Progenitor cell of endocrine pancreas (in vitro differentiated cells): ENCODE data around the gene GTPBP2. TPM values are rescaled to one million over a fixed set of nuclear protein-coding genes. Genes with fewer than 3 reads are reported as not detected.
"Not testable (repeated sequence)": the region's sequence is repeated elsewhere in the genome, so short reads cannot be mapped to it uniquely, and the experiment has no call there.

Source experiments
- DNase-seq: peaks from one replicate; pipeline ENCODE4 v3.0.0; 2021; ENCODE audit warnings: low spot score; ENCODE audit not compliant: unreplicated experiment
- H3K27ac Mint-ChIP-seq: 2 replicates; pipeline ENCODE4 v1.8.0; 2021; ENCODE audit warnings: mild to moderate bottlenecking, moderate library complexity, mixed read lengths
- H3K27me3 Mint-ChIP-seq: 2 replicates; pipeline ENCODE4 v1.8.0; 2021; ENCODE audit warnings: mixed read lengths
- H3K36me3 Mint-ChIP-seq: 2 replicates; pipeline ENCODE4 v1.8.0; 2022; ENCODE audit warnings: mixed read lengths; ENCODE audit not compliant: insufficient read depth
- H3K4me1 Mint-ChIP-seq: 2 replicates; pipeline ENCODE4 v1.8.0; 2021; ENCODE audit warnings: low read depth, mixed read lengths
- H3K4me3 Mint-ChIP-seq: 2 replicates; pipeline ENCODE4 v1.8.0; 2021; ENCODE audit warnings: low read depth, mild to moderate bottlenecking, moderate library complexity, mixed read lengths
- H3K9me3 Mint-ChIP-seq: 2 replicates; pipeline ENCODE4 v1.8.0; 2021; ENCODE audit warnings: low read depth, mixed read lengths
- total RNA-seq: library from RNA; stranded (reverse); gene quantifications from 2 replicates; pipeline ENCODE4 v1.2.1, GENCODE V29; 2021
- TF ChIP-seq, protein P1 (sequence below): fragments of 200-600 bp; sonication (generic); IDR thresholded peaks from one replicate; pipeline ENCODE4 v1.5.0; 2021; ENCODE audit warnings: antibody characterized with exemption, mild to moderate bottlenecking; ENCODE audit not compliant: unreplicated experiment

Gene GTPBP2
- total RNA-seq, 1 donor from 2014 or later: 84.1 TPM

DNA sequence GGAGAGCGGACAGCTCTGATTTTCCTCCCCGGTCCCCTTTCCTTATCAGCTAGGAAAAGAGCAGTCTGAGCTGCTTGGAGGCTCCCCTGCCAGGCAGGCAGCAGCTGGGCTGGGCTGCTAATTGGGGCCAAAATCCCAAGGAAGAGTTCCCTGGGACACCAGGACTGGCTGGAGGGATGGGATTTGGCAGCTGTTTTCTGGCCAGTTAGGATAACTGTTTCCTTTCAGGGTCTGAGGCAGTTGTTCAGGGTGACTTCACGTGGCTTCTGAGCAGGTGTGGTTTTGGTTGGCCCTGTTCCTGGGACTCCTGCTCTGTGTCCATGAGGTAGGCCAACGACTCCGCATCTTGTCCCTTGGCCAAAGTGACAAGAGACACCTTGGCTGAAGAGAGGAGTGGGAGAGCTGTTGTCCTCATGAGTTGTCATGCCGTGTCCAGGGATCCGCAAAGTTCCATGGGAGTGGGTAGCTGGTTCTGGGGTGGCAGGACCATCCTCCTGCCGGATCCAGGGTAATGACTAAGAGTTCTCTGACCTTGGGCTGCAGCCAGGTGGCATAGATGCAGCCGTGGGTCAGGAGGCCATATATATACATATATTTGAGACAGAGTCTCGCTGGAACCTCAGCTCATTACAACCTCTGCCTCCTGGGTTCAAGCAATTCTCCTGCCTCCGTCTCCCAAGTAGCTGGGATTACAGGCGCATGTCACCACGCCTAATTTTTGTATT lies 37.3 kb upstream of the GTPBP2 start:
- TF ChIP-seq, protein P1, sequence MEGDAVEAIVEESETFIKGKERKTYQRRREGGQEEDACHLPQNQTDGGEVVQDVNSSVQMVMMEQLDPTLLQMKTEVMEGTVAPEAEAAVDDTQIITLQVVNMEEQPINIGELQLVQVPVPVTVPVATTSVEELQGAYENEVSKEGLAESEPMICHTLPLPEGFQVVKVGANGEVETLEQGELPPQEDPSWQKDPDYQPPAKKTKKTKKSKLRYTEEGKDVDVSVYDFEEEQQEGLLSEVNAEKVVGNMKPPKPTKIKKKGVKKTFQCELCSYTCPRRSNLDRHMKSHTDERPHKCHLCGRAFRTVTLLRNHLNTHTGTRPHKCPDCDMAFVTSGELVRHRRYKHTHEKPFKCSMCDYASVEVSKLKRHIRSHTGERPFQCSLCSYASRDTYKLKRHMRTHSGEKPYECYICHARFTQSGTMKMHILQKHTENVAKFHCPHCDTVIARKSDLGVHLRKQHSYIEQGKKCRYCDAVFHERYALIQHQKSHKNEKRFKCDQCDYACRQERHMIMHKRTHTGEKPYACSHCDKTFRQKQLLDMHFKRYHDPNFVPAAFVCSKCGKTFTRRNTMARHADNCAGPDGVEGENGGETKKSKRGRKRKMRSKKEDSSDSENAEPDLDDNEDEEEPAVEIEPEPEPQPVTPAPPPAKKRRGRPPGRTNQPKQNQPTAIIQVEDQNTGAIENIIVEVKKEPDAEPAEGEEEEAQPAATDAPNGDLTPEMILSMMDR: no peak

DNA sequence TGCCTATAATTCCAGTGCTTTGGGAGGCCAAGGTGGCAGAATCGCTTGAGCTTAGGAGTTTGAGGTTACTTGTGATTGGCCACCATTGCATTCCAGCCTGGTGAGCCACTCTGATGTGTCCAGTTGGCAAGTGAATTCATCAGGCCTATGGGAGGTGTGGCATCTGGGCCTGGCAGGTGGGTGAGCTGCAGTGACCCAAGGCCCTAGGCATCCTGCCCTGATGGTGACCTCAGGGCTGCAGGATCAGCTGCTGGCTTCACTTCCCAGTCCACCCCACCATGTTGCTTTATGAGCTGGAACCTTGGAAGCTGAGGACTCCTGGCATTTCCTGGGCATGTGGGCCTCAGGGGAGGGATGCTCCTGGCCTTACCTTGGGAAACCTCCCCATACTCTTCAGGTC lies 36.3 kb upstream of the GTPBP2 start:
- peaks cover 12% of the 10 kb centered on the region for H3K4me1 Mint-ChIP-seq
- H3K27ac Mint-ChIP-seq: peak overlapping the region; percentile 52
- peaks cover 5% of the 10 kb centered on the region for H3K9me3 Mint-ChIP-seq
- TF ChIP-seq, protein P1: no peak
- H3K36me3 Mint-ChIP-seq: no peaks in the 10 kb centered on the region
- no peak overlapping the region for H3K4me3 Mint-ChIP-seq
- H3K27me3 Mint-ChIP-seq: peaks cover 7% of the 10 kb centered on the region
- DNase-seq: no peak

More for the DNA sequence above, 37.3 kb upstream of the GTPBP2 start:
- peaks cover 7% of the 10 kb centered on the region for H3K27me3 Mint-ChIP-seq
- no peaks in the 10 kb centered on the region for H3K9me3 Mint-ChIP-seq
- no peaks in the 10 kb centered on the region for H3K36me3 Mint-ChIP-seq
- no peak overlapping the region for H3K4me3 Mint-ChIP-seq
- H3K4me1 Mint-ChIP-seq: peaks cover 12% of the 10 kb centered on the region
- H3K27ac Mint-ChIP-seq: no peak overlapping the region
- no peak for DNase-seq

DNA sequence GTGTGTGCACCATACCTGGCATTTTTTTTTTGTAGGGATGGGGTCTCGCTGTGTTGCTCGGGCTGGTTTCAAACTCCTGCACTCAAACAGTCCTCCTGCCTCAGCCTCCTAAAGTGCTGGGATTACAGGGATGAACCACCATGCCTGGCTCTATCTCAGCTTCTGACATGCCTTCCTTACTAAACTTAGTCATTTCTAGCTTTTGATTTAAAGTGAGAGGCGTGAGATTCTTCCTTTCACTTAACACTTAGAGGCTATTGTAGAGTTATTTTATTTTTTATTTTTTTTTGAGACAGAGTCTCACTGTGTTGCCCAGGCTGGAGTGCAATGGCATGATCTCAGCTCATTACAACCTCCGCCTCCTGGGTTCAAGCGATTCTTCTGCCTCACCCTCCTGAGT lies 33.9 kb upstream of the GTPBP2 start:
- H3K9me3 Mint-ChIP-seq, H3K36me3 Mint-ChIP-seq, DNase-seq, H3K4me1 Mint-ChIP-seq, H3K27me3 Mint-ChIP-seq, H3K4me3 Mint-ChIP-seq, H3K27ac Mint-ChIP-seq: not testable (repeated sequence)

DNA sequence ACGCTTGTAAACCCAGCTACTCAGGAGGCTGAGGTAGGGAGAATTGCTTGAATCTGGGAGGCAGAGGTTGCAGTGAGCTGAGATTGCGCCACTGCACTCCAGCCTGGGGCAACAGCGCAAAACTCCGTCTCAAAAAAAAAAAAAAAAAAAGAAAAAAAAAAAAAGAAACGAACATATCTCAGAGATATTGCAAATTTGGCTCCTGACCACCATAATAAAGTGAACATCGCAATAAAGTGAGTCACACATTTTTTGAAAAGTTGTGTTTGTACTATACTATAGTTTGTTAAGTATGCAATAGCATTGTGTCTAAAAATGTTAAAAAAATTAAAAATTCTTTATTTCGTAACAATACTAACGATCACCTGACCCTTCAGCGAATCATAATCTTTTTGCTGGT lies 29.1 kb upstream of the GTPBP2 start:
- TF ChIP-seq, protein P1: no peak
- H3K27me3 Mint-ChIP-seq: no peaks in the 10 kb centered on the region
- H3K4me3 Mint-ChIP-seq: no peak overlapping the region
- DNase-seq: no peak
- no peaks in the 10 kb centered on the region for H3K36me3 Mint-ChIP-seq
- no peaks in the 10 kb centered on the region for H3K4me1 Mint-ChIP-seq
- no peak overlapping the region for H3K27ac Mint-ChIP-seq
- H3K9me3 Mint-ChIP-seq: peaks cover 5% of the 10 kb centered on the region

DNA sequence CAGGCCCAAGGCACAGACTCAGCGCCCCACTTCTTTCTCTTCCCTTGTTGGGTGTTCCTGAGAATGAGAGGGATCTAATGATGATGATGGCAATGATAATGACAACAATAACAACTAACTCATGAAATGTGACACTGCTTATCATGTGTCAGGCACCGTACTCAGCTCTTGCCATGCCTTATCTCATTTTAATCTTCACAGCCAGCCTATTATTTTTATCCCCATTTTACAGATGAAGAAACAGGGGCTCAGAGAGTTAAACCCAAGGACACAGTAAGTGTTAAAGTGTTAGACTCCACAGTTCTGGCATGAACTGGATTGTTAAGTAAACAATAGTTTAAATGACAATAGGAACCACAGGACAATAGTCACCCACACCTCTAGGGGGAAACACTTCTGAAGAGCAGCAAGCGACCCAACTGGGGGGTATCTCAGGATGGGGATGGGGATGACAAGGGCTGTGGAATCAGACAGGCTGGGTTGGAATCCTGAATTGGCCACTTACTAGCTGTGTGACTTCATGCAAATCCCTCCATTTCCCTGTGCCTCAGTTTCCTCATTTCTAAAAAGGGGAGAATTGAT lies 28.2 kb upstream of the GTPBP2 start:
- H3K4me3 Mint-ChIP-seq: no peak overlapping the region
- H3K4me1 Mint-ChIP-seq: no peaks in the 10 kb centered on the region
- no peaks in the 10 kb centered on the region for H3K27me3 Mint-ChIP-seq
- DNase-seq: no peak
- no peaks in the 10 kb centered on the region for H3K36me3 Mint-ChIP-seq
- TF ChIP-seq, protein P1: no peak
- no peak overlapping the region for H3K27ac Mint-ChIP-seq
- H3K9me3 Mint-ChIP-seq: peaks cover 5% of the 10 kb centered on the region

GRCh38 chr6:43652822-43653221 lies 23.8 kb upstream of the GTPBP2 start:
- not testable (repeated sequence) for H3K9me3 Mint-ChIP-seq, H3K4me3 Mint-ChIP-seq, H3K27me3 Mint-ChIP-seq, H3K36me3 Mint-ChIP-seq, H3K27ac Mint-ChIP-seq, H3K4me1 Mint-ChIP-seq, DNase-seq
